Body of pancreas (tissue), 4 donors: ENCODE measurements around the gene FBXL14. TPM values are rescaled to one million over a fixed set of nuclear protein-coding genes. Genes with fewer than 3 reads are reported as not detected.

ENCODE experiments used
- ATAC-seq: fragments of 150-250 bp; one replicate; pipeline ENCODE4 v1.9.1; 2016
- DNase-seq, 4 donors: peaks; one replicate each; pipeline ENCODE4 v3.0.0-alpha.2; 2019
- H3K27ac ChIP-seq, 4 donors: fragments of 200-600 bp; sonication (generic); 1 replicate in 3 of 4; 2 replicates in 1 of 4; pipeline versions ENCODE4 v1.5.1 to v1.6.1; 2016 to 2019; ENCODE audit warnings: mild to moderate bottlenecking in 1 of 4, mixed read lengths in 1 of 4, moderate library complexity in 1 of 4
- H3K27me3 ChIP-seq, 2 donors: fragments of 200-600 bp; sonication (generic); one replicate each; pipeline ENCODE4 v1.6.0; 2016; ENCODE audit warnings: mild to moderate bottlenecking in 1 of 2
- H3K36me3 ChIP-seq, 2 donors: fragments of 200-600 bp; sonication (generic); replicated peaks in 1 of 2; 2 replicates each; pipeline ENCODE4 v1.5.1; 2016; ENCODE audit warnings: low read depth in 2 of 2; ENCODE audit not compliant: insufficient read depth in 1 of 2
- H3K4me1 ChIP-seq: fragments of 200-600 bp; sonication (generic); one replicate; pipeline ENCODE4 v1.6.0; 2016
- H3K4me3 ChIP-seq, 2 donors: fragments of 200-600 bp; sonication (generic); 1 replicate in 1 of 2; 2 replicates in 1 of 2; pipeline ENCODE4 v1.5.1; 2016 to 2019
- H3K9me3 ChIP-seq, 3 donors: fragments of 200-600 bp; sonication (generic); 1 replicate in 2 of 3; 2 replicates in 1 of 3; pipeline ENCODE4 v1.5.1; 2016
- POLR2A ChIP-seq, 3 donors: fragments of 450-650 bp; IDR thresholded peaks; one replicate each; pipeline ENCODE4 v1.6.1; 2016; ENCODE audit warnings: antibody characterized with exemption in 3 of 3, mild to moderate bottlenecking in 2 of 3
- WGBS, 2 donors: methylation state at CpG; one replicate each; pipeline ENCODE4 v1.1.5; 2017; 5-methylcytosine and 5-hydroxymethylcytosine counted together
- intact Hi-C: fragments of 100-400 bp; cut with DNase I; formaldehyde crosslinking; loops from one replicate; pipeline ENCODE4 v1.15.1; 2023
- total RNA-seq, 2 donors: library from RNA; depleted of rRNA; stranded (reverse); fragments of >200 nt; gene quantifications; one replicate each; pipeline ENCODE4 v1.1.0, GENCODE V29; 2016
- TF ChIP-seq, protein P1 (sequence below), 7 experiments: fragments of 450-650 bp in 4 of 7; fragments of 200-600 bp in 3 of 7; sonication (generic) in 3 of 7; IDR thresholded peaks; one replicate each; pipeline ENCODE4 v1.5.1; 2016 to 2019; ENCODE audit warnings: antibody characterized with exemption in 7 of 7

FBXL14 gene
- total RNA-seq, 2 donors from 2014 or later = 4.6 to 9.9 TPM

DNA sequence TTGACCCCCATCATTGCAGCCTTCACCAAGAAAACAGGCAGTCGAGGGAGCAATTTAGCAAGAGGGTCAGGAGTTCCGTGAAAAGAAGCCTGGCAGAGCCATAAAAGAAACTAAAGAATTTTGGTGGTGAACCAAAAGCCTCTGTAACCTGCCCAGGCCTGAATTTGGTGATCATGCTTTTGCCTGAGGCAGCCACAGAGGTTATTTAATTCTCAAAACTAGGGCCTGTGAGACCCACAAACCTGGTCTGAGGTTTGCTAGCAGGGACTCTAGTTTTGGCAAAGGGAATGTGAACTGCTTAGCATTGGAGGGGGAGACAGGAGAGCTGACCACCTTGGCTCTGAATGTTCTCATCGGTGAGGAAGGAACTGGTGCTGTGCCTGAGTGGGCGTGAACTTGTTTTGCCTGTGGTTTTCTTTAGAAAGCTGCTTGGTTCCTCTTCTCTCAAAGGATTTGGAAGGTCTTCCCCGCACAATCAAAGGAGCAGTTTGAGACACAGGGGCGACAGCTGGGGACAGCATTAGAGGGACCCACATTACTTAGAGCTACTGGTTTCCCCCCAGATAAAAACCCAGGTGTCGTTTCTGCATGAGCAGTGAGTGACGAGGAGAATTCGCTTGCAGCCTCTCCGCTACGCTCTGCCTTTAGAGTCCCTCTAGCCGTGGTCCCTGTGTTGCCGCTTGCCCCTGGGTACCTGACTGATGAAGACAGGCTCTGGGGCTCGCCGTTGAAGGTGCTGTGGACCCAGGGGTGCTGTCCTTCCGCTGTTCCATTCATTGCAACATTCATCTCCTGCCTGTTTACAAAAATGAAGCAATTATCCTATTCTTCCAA, 22.1 kb upstream of the FBXL14 start:
- Histone ChIP-seq H3K36me3 (no peaks in the 10 kb centered on the region), H3K9me3 (no peaks in the 10 kb centered on the region), H3K4me3 (no peak overlapping the region), H3K4me1 (peaks cover under 1% of the 10 kb centered on the region), H3K27ac (no peak overlapping the region), H3K27me3 (no peaks in the 10 kb centered on the region)
- WGBS, 2 donors = 83 to 89% methylated on average over 16 of the region's 16 CpGs
- DNase-seq = no peak
- ATAC-seq = no peak
- intact Hi-C loops = no loop called here
- TF ChIP-seq, protein P1, sequence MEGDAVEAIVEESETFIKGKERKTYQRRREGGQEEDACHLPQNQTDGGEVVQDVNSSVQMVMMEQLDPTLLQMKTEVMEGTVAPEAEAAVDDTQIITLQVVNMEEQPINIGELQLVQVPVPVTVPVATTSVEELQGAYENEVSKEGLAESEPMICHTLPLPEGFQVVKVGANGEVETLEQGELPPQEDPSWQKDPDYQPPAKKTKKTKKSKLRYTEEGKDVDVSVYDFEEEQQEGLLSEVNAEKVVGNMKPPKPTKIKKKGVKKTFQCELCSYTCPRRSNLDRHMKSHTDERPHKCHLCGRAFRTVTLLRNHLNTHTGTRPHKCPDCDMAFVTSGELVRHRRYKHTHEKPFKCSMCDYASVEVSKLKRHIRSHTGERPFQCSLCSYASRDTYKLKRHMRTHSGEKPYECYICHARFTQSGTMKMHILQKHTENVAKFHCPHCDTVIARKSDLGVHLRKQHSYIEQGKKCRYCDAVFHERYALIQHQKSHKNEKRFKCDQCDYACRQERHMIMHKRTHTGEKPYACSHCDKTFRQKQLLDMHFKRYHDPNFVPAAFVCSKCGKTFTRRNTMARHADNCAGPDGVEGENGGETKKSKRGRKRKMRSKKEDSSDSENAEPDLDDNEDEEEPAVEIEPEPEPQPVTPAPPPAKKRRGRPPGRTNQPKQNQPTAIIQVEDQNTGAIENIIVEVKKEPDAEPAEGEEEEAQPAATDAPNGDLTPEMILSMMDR (IDR thresholded peaks at IDR 0.05) = no peak
- no peak for TF ChIP-seq POLR2A (IDR thresholded peaks at IDR 0.05)

DNA sequence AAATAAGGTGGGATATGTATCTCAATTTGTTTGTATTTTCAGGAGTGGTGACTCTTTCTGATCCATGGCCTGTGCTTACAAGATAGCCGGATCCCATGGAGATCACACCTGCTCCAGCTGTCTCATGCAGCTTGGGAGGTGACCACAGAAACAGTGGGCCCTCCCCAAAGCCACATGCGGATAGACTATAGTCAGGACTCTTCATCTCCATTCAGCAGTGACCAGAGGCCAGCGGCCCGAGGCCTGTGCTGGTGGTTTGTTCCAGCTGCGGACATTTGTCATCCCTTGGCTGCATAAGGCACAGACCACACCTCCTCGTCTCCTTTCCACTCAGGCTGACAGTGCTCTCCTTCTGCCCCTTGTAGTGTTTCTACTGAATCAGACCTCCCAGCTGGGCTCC, 20.0 kb upstream of the FBXL14 start:
- DNase-seq = no peak
- no peaks in the 10 kb centered on the region for H3K27me3 ChIP-seq

DNA sequence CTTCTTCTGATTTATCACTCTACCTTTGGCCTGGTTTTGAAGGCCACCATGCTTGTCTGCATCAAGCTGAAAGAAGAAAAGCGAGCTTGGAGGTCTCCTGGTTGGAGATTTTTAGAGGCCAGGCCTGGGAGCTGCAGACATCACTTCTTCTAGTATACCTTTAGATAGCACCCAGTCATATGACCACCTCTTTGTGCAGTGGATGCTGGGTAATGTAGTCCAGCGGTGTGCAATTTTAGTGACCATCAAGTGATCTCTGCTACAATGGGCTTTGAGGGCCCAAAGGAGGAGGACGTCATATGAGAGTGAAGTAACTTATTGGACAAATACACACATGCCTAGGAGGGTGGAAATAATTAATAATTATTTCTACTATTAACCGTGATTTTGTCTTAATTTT, 19.5 kb upstream of the FBXL14 start:
- Histone ChIP-seq H3K27me3 (no peaks in the 10 kb centered on the region), H3K36me3 (no peaks in the 10 kb centered on the region), H3K4me1 (peaks cover 26% of the 10 kb centered on the region), H3K9me3 (no peaks in the 10 kb centered on the region), H3K4me3 (no peak overlapping the region), H3K27ac (no peak overlapping the region)
- intact Hi-C loops = no loop called here
- no peak for DNase-seq
- no peak for ATAC-seq
- TF ChIP-seq POLR2A (IDR thresholded peaks at IDR 0.05) = no peak
- TF ChIP-seq, protein P1 (IDR thresholded peaks at IDR 0.05) = no peak
- 92 to 95% methylated on average over 4 of the region's 4 CpGs for WGBS, 2 donors

More for the DNA sequence above, 20.0 kb upstream of the FBXL14 start:
- peaks cover 21% of the 10 kb centered on the region for H3K4me1 ChIP-seq
- whole genome bisulfite sequencing, 2 donors = 93 to 95% methylated on average over 4 to 6 of the region's 6 CpGs
- intact Hi-C loops = no loop called here
- TF ChIP-seq, protein P1 (IDR thresholded peaks at IDR 0.05) = no peak
- no peak for TF ChIP-seq POLR2A (IDR thresholded peaks at IDR 0.05)
- ATAC-seq = no peak
- H3K4me3 ChIP-seq = no peak overlapping the region
- H3K9me3 ChIP-seq = no peaks in the 10 kb centered on the region
- no peaks in the 10 kb centered on the region for H3K36me3 ChIP-seq
- no peak overlapping the region for H3K27ac ChIP-seq

DNA sequence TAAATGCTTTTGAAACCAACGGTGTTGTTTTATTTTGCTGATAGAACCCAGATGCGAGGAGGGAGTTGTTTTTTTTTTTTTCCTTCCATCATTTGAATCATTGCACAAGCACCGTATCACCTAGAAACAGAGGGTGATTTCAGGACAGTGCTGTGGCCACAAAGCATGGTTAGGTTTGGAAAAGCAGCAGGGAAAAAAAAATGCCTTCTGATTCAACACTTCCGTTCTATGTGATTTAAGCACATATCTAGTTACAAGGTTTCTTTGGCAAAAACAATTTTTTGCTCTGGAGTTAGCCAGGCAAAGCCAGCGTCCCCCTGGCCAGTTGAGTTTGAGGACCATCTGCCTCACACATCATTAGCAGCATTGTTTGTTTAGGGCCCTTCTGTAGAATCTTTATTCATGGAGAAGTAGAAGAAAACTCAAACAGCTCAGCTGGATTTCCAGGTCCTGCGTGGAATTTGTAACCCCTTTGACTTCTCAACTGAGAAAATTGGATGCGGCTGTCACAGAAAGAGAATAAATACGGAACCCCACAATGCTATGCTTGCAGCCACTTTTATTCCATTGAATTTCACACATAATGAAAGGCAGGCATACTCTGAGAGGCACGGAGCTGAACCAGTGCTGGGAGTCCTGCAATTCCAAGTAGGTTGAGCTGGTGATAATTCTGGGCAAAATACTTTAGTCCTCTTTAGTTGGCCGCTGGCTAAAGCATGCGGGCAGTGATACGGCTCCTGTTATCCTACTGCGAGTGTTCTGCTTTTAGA, 17.6 kb upstream of the FBXL14 start:
- Histone ChIP-seq H3K27ac (no peak overlapping the region), H3K9me3 (no peaks in the 10 kb centered on the region), H3K36me3 (no peaks in the 10 kb centered on the region), H3K27me3 (no peaks in the 10 kb centered on the region), H3K4me3 (no peak overlapping the region), H3K4me1 (peaks cover 34% of the 10 kb centered on the region)
- WGBS, 2 donors = 78 to 79% methylated on average over 13 of the region's 13 CpGs
- ATAC-seq = no peak
- intact Hi-C loops = no loop called here
- no peak for TF ChIP-seq POLR2A (IDR thresholded peaks at IDR 0.05)
- TF ChIP-seq, protein P1 (IDR thresholded peaks at IDR 0.05) = no peak
- DNase-seq = no peak
